Rectal smooth muscle tissue (tissue), 1 donor: ENCODE data around the gene DRC3.
"Not testable (repeated sequence)": the region's sequence is repeated elsewhere in the genome, so short reads cannot be mapped to it uniquely, and the experiment has no call there.

ENCODE experiments used
- H3K27ac ChIP-seq: one replicate; pipeline ENCODE4 v1.7.0; 2013; ENCODE audit warnings: low read depth, low read length, inconsistent platforms
- H3K27me3 ChIP-seq: one replicate; pipeline ENCODE4 v1.7.0; 2013; ENCODE audit warnings: low read length; ENCODE audit not compliant: control insufficient read depth, insufficient read depth
- H3K36me3 ChIP-seq: one replicate; pipeline ENCODE4 v1.7.0; 2013; ENCODE audit warnings: low read length; ENCODE audit not compliant: control insufficient read depth, insufficient read depth
- H3K4me1 ChIP-seq: one replicate; pipeline ENCODE4 v1.7.0; 2013; ENCODE audit warnings: low read length; ENCODE audit not compliant: control insufficient read depth, insufficient read depth
- H3K4me3 ChIP-seq: one replicate; pipeline ENCODE4 v1.7.0; 2013; ENCODE audit warnings: low read length
- H3K9ac ChIP-seq: one replicate; pipeline ENCODE4 v1.7.0; 2013; ENCODE audit warnings: low read length

The DRC3 gene

DNA sequence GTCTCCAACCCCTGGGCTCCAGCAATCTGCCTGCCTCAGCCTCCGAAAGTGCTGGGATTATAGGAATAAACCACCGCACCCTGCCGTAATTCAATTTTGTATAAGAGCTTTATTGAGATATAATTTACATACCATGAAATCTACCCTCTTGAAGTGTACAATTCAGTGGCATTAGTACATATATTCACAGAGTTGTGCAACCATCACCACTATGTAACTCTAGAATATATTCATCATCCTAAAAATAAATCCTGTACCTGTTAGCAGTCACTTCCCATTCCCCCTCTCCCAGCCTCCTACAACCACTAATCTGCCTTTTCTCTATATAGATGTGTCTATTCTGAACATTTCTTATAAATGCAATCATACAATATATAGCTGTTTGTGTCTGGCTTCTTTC is 26.6 kb upstream of the DRC3 start:
- no peaks in the 10 kb centered on the region for H3K36me3 ChIP-seq
- no peaks in the 10 kb centered on the region for H3K27me3 ChIP-seq
- no peak overlapping the region for H3K4me3 ChIP-seq
- H3K27ac ChIP-seq, result no peak overlapping the region
- H3K9ac ChIP-seq, result no peak overlapping the region
- peaks cover 15% of the 10 kb centered on the region for H3K4me1 ChIP-seq

GRCh38 chr17:17947309-17947708 is 25.4 kb upstream of the DRC3 start:
- Histone ChIP-seq H3K27ac (no peak overlapping the region), H3K4me3 (no peak overlapping the region), H3K4me1 (peaks cover 14% of the 10 kb centered on the region), H3K36me3 (no peaks in the 10 kb centered on the region), H3K9ac (no peak overlapping the region), H3K27me3 (no peaks in the 10 kb centered on the region)

DNA sequence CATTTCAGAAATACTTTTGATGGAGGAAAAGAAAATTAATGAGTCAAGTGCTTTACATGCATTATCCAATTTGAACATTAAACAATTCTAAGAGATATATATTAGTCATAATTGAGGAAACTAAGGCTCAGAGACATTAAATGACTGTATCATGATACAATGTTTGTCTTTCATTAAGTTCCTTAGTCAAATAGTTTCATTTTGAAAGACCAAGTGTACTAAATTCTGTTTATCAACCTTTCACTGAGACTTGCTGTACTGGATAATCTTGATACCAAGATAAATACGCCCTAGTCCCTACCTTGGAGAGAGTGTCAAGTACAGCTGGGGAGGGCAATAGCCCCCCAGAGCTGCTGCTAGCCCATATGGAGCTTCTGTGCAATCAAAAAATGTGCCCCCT is 24.7 kb upstream of the DRC3 start:
- H3K4me1 ChIP-seq, result peaks cover 11% of the 10 kb centered on the region
- H3K27ac ChIP-seq, result no peak overlapping the region
- H3K36me3 ChIP-seq, result no peaks in the 10 kb centered on the region
- no peak overlapping the region for H3K9ac ChIP-seq
- no peaks in the 10 kb centered on the region for H3K27me3 ChIP-seq
- no peak overlapping the region for H3K4me3 ChIP-seq

GRCh38 chr17:17950347-17950746 is 22.3 kb upstream of the DRC3 start:
- H3K4me3 ChIP-seq, result no peak overlapping the region
- no peaks in the 10 kb centered on the region for H3K4me1 ChIP-seq
- H3K27ac ChIP-seq, result no peak overlapping the region
- H3K27me3 ChIP-seq, result no peaks in the 10 kb centered on the region
- H3K9ac ChIP-seq, result no peak overlapping the region
- H3K36me3 ChIP-seq, result peaks cover 3% of the 10 kb centered on the region

GRCh38 chr17:17950806-17951205 is 21.9 kb upstream of the DRC3 start:
- Histone ChIP-seq H3K27me3 (no peaks in the 10 kb centered on the region), H3K36me3 (peaks cover 3% of the 10 kb centered on the region), H3K27ac (no peak overlapping the region), H3K4me1 (no peaks in the 10 kb centered on the region), H3K4me3 (no peak overlapping the region), H3K9ac (no peak overlapping the region)

- Histone ChIP-seq H3K4me1 (no peaks in the 10 kb centered on the region), H3K9ac (no peak overlapping the region), H3K4me3 (no peak overlapping the region), H3K27me3 (no peaks in the 10 kb centered on the region), H3K27ac (no peak overlapping the region), H3K36me3 (peaks cover 3% of the 10 kb centered on the region)
These were observed 21.1 kb upstream of the DRC3 start for GRCh38 chr17:17951524-17951923.

- H3K4me1 ChIP-seq, result no peaks in the 10 kb centered on the region
- H3K9ac ChIP-seq, result no peak overlapping the region
- no peak overlapping the region for H3K27ac ChIP-seq
- H3K4me3 ChIP-seq, result no peak overlapping the region
- H3K36me3 ChIP-seq, result peaks cover 3% of the 10 kb centered on the region
- H3K27me3 ChIP-seq, result no peaks in the 10 kb centered on the region
These were observed 20.0 kb upstream of the DRC3 start for GRCh38 chr17:17952691-17953090.

- H3K27me3 ChIP-seq, result no peaks in the 10 kb centered on the region
- peaks cover 10% of the 10 kb centered on the region for H3K4me1 ChIP-seq
- H3K9ac ChIP-seq, result no peak overlapping the region
- H3K4me3 ChIP-seq, result no peak overlapping the region
- peaks cover 3% of the 10 kb centered on the region for H3K36me3 ChIP-seq
- H3K27ac ChIP-seq, result no peak overlapping the region
These were observed 18.6 kb upstream of the DRC3 start for GRCh38 chr17:17954079-17954478.

DNA sequence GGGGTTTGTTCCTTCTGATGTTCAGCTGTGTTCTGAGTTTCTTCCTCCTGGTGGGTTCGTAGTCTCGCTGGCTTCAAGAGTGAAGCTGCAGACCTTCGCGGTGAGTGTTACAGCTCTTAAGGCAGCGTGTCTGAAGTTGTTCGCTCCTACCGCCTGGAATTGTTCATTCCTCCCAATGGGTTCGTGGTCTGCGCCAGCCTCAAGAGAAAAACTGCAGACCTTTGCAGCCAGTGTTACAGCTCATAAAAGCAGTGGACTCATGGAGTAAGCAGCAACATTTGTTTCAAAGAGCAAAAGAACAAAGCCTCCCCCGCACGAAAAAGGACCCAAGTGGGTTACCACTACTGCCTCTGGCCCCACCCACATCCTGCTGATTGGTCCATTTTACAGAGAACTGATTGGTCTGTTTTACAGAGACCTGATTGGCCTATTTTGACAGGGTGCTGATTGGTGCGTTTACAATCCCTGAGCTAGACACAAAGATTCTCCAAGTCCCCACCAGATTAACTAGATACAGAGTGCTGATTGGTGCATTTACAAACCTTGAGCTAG is 16.8 kb upstream of the DRC3 start:
- H3K4me1 ChIP-seq, result peaks cover 12% of the 10 kb centered on the region
- H3K27me3 ChIP-seq, H3K36me3 ChIP-seq, H3K27ac ChIP-seq, H3K9ac ChIP-seq, H3K4me3 ChIP-seq: not testable (repeated sequence)

- Histone ChIP-seq H3K4me3 (no peak overlapping the region), H3K36me3 (peaks cover 3% of the 10 kb centered on the region), H3K27ac (no peak overlapping the region), H3K4me1 (peaks cover 12% of the 10 kb centered on the region), H3K9ac (no peak overlapping the region), H3K27me3 (no peaks in the 10 kb centered on the region)
These were observed 15.1 kb upstream of the DRC3 start for GRCh38 chr17:17957584-17957916.

DNA sequence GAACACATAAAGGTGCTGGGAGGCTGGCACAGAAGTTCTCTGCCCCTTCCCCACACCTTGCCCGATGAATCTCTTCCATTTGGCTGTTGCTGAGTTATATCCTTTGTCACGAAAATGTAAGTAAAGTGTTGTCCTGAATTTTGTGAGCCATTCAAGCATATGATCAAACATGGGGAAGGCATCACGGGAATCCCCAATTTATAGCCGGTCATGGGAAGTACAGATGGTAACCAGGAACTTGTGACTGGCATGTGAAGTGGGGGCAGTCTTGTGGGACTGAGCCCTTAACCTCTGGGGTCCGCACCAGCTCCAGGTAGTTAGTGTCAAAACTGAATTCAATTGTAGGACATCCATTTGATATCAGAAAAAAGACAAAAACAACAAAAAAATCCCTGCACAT is 13.7 kb upstream of the DRC3 start:
- peaks cover 12% of the 10 kb centered on the region for H3K4me1 ChIP-seq
- no peaks in the 10 kb centered on the region for H3K27me3 ChIP-seq
- H3K27ac ChIP-seq, result peak overlapping the region; percentile 56
- H3K9ac ChIP-seq, result no peak overlapping the region
- H3K36me3 ChIP-seq, result peaks cover 3% of the 10 kb centered on the region
- H3K4me3 ChIP-seq, result no peak overlapping the region

GRCh38 chr17:17959520-17960361 is 12.9 kb upstream of the DRC3 start:
- peak overlapping the region; percentile 56 for H3K27ac ChIP-seq
- H3K4me3 ChIP-seq, result peak overlapping the region; percentile 6
- H3K4me1 ChIP-seq, result peaks cover 12% of the 10 kb centered on the region
- peaks cover 3% of the 10 kb centered on the region for H3K36me3 ChIP-seq
- H3K27me3 ChIP-seq, result no peaks in the 10 kb centered on the region
- H3K9ac ChIP-seq, result no peak overlapping the region

DNA sequence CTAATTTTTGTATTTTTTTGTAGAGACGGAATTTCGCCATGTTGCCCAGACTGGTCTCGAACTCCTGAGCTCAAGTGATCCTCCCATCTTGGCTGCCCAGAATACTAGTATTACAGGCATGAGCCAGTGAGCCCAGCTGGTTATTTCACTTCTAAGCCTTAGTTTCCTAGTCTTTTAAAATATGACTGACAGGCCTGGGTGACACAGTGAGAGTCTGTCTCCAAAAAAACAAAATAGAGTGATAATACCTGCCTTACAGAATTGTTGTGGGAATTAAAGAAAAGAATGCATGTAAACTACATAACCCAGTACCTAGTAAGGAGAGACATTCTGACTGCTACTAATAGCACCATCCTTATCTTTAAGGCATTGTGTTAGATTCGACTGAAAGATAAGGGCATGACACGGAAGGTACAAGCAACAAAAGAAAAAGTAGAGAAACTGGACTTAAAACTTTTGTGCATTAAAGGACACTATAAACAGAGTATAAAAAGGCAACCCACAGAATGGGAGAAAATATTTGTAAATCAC is 12.1 kb upstream of the DRC3 start:
- no peak overlapping the region for H3K4me3 ChIP-seq
- H3K9ac ChIP-seq, result no peak overlapping the region
- peaks cover 12% of the 10 kb centered on the region for H3K4me1 ChIP-seq

More for the DNA sequence above, 12.1 kb upstream of the DRC3 start:
- Histone ChIP-seq H3K27me3 (no peaks in the 10 kb centered on the region), H3K27ac (peak overlapping the region; percentile 56), H3K36me3 (no peaks in the 10 kb centered on the region)
